ENCODE data around the gene SLX4IP. TPM values are rescaled to one million over a fixed set of nuclear protein-coding genes. Genes with fewer than 3 reads are reported as not detected.

Gene SLX4IP
- total RNA-seq, 1 donor from 2014 or later, result 6.8 TPM

DNA sequence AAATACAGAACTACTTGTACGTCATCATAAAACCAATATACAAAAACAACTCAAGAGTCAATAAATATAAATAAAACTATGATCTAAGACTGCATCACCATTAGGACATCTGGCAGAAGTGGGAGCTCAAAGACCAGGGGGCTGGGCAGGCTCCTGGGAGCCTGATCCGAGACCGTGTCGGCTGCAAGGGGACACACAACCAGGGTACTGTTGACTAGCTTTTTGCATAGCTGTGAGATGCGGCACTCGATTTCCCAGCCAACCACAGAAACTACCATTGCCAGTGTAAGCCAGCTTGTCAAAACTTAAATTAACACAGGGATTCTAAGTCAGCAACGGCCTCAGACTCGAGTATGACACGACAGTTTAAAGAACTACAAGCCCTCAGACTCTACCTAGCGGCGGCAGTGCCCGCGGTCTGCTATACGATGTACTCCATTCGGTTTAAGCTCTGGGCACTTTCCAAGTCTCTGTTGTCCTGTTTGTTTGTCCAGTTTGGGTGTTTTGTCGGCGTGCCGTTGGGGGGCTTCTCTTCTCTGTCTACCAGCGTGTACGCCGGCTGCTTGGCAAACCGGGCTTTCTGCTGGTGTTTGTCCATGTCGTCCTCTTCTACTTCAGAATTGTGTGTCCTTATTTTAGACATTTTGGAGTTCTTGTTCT lies 204.1 kb downstream of the SLX4IP start:
- Mint-ChIP-seq H3K9me3 (ENCODE audit: unreplicated experiment) (no peaks in the 10 kb centered on the region), H3K27me3 (ENCODE audit: unreplicated experiment) (peaks cover 3% of the 10 kb centered on the region), H3K36me3 (ENCODE audit: low read depth, unreplicated experiment) (peaks cover 59% of the 10 kb centered on the region), H3K27ac (ENCODE audit: unreplicated experiment) (peak overlapping the region; percentile 15), H3K4me1 (ENCODE audit: unreplicated experiment) (peaks cover 14% of the 10 kb centered on the region), H3K4me3 (ENCODE audit: unreplicated experiment) (no peak overlapping the region)
- DNase-seq (ENCODE audit: low spot score), result no peak
- TF ChIP-seq, protein P1, sequence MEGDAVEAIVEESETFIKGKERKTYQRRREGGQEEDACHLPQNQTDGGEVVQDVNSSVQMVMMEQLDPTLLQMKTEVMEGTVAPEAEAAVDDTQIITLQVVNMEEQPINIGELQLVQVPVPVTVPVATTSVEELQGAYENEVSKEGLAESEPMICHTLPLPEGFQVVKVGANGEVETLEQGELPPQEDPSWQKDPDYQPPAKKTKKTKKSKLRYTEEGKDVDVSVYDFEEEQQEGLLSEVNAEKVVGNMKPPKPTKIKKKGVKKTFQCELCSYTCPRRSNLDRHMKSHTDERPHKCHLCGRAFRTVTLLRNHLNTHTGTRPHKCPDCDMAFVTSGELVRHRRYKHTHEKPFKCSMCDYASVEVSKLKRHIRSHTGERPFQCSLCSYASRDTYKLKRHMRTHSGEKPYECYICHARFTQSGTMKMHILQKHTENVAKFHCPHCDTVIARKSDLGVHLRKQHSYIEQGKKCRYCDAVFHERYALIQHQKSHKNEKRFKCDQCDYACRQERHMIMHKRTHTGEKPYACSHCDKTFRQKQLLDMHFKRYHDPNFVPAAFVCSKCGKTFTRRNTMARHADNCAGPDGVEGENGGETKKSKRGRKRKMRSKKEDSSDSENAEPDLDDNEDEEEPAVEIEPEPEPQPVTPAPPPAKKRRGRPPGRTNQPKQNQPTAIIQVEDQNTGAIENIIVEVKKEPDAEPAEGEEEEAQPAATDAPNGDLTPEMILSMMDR (IDR thresholded peaks at IDR 0.05; ENCODE audit: unreplicated experiment), result no peak

DNA sequence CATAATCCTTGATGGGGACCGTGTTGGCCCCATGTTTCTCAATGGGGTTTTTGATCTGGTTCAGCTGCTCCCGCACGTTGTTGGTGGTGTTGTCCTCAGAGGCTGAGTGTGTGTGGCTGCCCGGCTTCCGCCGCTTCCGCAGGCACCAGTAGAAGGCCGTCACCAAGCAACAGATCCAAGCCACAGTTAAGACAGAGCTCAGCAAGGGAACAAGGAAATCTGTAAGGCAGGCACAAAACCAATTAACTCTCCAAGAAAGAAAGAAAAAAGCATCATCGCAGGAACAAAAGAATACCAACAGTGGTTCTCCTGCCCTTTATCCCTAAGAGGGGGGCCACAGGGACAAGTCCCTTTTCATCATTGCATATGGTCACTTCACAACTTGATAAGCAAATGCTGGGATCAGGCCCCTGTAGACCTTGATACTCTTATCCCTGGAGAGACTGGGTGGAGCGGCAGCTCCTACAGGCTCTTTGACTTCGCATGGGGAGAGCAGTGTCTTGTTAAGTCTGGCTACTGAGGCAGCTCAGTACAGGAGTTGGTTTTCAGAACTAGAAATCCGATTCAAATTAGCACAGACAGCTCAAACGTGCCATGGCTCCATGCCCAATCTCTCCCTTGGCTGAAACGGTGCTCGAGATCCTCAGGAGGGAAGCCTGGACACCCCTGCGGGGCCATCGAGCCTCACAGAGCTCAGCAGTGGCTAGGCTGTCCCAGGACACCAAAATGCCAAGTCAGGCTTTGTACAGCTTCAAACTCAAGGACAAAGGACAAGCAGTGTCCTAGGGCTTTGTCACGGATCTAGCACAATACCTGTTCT lies 204.8 kb downstream of the SLX4IP start:
- no peak for DNase-seq (ENCODE audit: low spot score)
- H3K27ac Mint-ChIP-seq (ENCODE audit: unreplicated experiment), result peak overlapping the region; percentile 15
- H3K4me3 Mint-ChIP-seq (ENCODE audit: unreplicated experiment), result no peak overlapping the region
- no peaks in the 10 kb centered on the region for H3K9me3 Mint-ChIP-seq (ENCODE audit: unreplicated experiment)
- H3K36me3 Mint-ChIP-seq (ENCODE audit: low read depth, unreplicated experiment), result peaks cover 65% of the 10 kb centered on the region
- TF ChIP-seq, protein P1 (IDR thresholded peaks at IDR 0.05; ENCODE audit: unreplicated experiment), result no peak
- H3K4me1 Mint-ChIP-seq (ENCODE audit: unreplicated experiment), result peaks cover 14% of the 10 kb centered on the region
- H3K27me3 Mint-ChIP-seq (ENCODE audit: unreplicated experiment), result peaks cover 1% of the 10 kb centered on the region

DNA sequence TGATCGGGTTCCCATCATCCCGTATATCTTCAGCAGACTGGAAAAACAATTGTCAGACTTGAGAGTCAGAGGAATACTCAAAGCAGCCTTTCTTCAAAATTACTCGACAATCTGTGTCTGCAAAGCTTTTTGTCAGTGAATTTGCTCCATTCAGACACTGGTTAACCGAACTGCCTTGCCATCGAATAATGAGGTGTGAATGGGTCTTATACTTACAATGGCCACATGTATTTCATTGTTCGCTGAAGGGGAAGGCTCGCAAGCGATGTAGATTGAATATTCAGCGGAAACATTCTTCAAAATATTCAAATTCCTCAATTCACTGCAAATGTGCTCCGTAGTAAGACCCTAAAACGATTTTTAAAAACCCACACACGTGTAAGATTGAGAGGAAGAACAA lies 205.8 kb downstream of the SLX4IP start:
- TF ChIP-seq, protein P1 (IDR thresholded peaks at IDR 0.05; ENCODE audit: unreplicated experiment), result no peak
- H3K4me1 Mint-ChIP-seq (ENCODE audit: unreplicated experiment), result peaks cover 14% of the 10 kb centered on the region
- peaks cover 1% of the 10 kb centered on the region for H3K27me3 Mint-ChIP-seq (ENCODE audit: unreplicated experiment)
- H3K36me3 Mint-ChIP-seq (ENCODE audit: low read depth, unreplicated experiment), result peaks cover 74% of the 10 kb centered on the region
- no peaks in the 10 kb centered on the region for H3K9me3 Mint-ChIP-seq (ENCODE audit: unreplicated experiment)
- no peak overlapping the region for H3K27ac Mint-ChIP-seq (ENCODE audit: unreplicated experiment)
- no peak for DNase-seq (ENCODE audit: low spot score)
- H3K4me3 Mint-ChIP-seq (ENCODE audit: unreplicated experiment), result peak overlapping the region; percentile 13

DNA sequence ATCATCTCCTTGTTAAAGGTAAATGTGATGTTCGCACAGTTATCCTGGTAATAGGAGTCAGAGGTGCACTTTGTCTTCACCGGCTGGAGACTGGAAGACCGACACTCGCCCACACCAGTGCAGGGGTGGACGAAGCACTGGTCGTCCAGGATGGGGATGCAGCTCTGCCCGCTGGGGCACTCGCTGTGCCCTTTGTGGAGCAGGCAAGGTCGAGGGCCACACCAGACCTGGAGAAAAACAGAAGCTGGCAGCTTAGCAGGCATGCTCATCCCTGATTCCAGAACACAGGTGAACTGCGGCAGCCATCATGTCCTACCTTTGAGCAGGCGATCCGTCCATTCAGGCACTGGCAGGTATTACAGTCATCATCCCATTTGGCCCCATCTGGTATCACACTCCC lies 206.4 kb downstream of the SLX4IP start:
- Mint-ChIP-seq H3K27ac (ENCODE audit: unreplicated experiment) (no peak overlapping the region), H3K4me3 (ENCODE audit: unreplicated experiment) (no peak overlapping the region), H3K9me3 (ENCODE audit: unreplicated experiment) (no peaks in the 10 kb centered on the region), H3K4me1 (ENCODE audit: unreplicated experiment) (peaks cover 10% of the 10 kb centered on the region), H3K36me3 (ENCODE audit: low read depth, unreplicated experiment) (peaks cover 74% of the 10 kb centered on the region), H3K27me3 (ENCODE audit: unreplicated experiment) (peaks cover 3% of the 10 kb centered on the region)
- TF ChIP-seq, protein P1 (IDR thresholded peaks at IDR 0.05; ENCODE audit: unreplicated experiment), result no peak
- no peak for DNase-seq (ENCODE audit: low spot score)

DNA sequence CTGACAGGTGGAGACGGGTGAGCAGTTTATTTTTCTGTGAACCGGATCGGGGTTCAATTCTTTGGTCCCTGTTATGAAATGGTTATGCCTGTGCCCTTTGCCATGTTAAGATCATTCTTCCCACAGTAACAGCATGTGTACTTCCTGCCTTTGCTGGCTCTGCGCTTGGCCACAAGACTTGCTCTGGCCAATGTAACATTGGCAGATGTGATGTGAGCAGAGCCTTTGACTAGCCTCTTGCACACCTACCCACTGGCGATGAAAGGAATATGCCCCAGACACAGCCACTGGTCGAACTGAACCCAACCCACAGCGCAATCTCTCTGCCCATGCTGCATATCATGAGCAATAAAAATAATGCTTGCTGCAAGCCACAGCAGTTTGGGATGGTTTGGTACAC lies 206.8 kb downstream of the SLX4IP start:
- TF ChIP-seq, protein P1 (IDR thresholded peaks at IDR 0.05; ENCODE audit: unreplicated experiment), result no peak
- Mint-ChIP-seq H3K4me3 (ENCODE audit: unreplicated experiment) (no peak overlapping the region), H3K36me3 (ENCODE audit: low read depth, unreplicated experiment) (peaks cover 75% of the 10 kb centered on the region), H3K27me3 (ENCODE audit: unreplicated experiment) (peaks cover 3% of the 10 kb centered on the region), H3K9me3 (ENCODE audit: unreplicated experiment) (no peaks in the 10 kb centered on the region), H3K27ac (ENCODE audit: unreplicated experiment) (no peak overlapping the region), H3K4me1 (ENCODE audit: unreplicated experiment) (peaks cover 6% of the 10 kb centered on the region)
- no peak for DNase-seq (ENCODE audit: low spot score)

All from endothelial cell (in vitro differentiated cells).